ENCODE measurements around the gene PKN2. TPM values are rescaled to one million over a fixed set of nuclear protein-coding genes. Genes with fewer than 3 reads are reported as not detected.

PKN2 gene
- total RNA-seq, 1 experiment from 2014 or later, result 33.4 TPM

- CTCF ChIA-PET, result no interaction called here
Measured at GRCh38 chr1:88650676-88651418, 33.2 kb upstream of the PKN2 start.

GRCh38 chr1:88655140-88655539 is 28.9 kb upstream of the PKN2 start:
- no TSS peak for BruUV-seq (replicated peaks)
- H3K4me3 ChIP-seq (ENCODE audit: low read depth, low read length), result no peak overlapping the region
- POLR2A ChIA-PET, result no interaction called here

More at GRCh38 chr1:88650676-88651418, 33.2 kb upstream of the PKN2 start:
- Mint-ChIP-seq H3K36me3 (ENCODE audit: insufficient read depth, unreplicated experiment) (no peaks in the 10 kb centered on the region), H3K9me3 (ENCODE audit: unreplicated experiment) (no peaks in the 10 kb centered on the region), H3K27ac (ENCODE audit: unreplicated experiment) (no peak overlapping the region), H3K4me1 (ENCODE audit: low read depth, unreplicated experiment) (no peaks in the 10 kb centered on the region), H3K27me3 (ENCODE audit: insufficient read depth, unreplicated experiment) (no peaks in the 10 kb centered on the region), H3K4me3 (ENCODE audit: unreplicated experiment) (no peak overlapping the region)
- Histone ChIP-seq H3K27me3 (replicated peaks; ENCODE audit: control insufficient read depth, insufficient read depth, low read length) (no peaks in the 10 kb centered on the region), H3K4me3 (ENCODE audit: low read depth, low read length) (no peak overlapping the region), H3K9me3 (no peaks in the 10 kb centered on the region), H3K4me1 (no peaks in the 10 kb centered on the region), H3K36me3 (ENCODE audit: control insufficient read depth, insufficient read depth, low read length) (no peaks in the 10 kb centered on the region)
- intact Hi-C loops (cut with micrococcal nuclease; ENCODE audit: unreplicated experiment), result no loop called here
- TF ChIP-seq CTCF (IDR thresholded peaks at IDR 0.05; ENCODE audit: insufficient read depth in 1 of 2, low read depth in 1 of 2, low read length in 1 of 2, severe bottlenecking in 1 of 2, unreplicated experiment in 1 of 2), result no peak
- no peak for DNase-seq
- no TSS peak for BruUV-seq (replicated peaks)
- POLR2A ChIA-PET, result no interaction called here

More at GRCh38 chr1:88655140-88655539, 28.9 kb upstream of the PKN2 start:
- Mint-ChIP-seq H3K27ac (ENCODE audit: unreplicated experiment) (no peak overlapping the region), H3K36me3 (ENCODE audit: insufficient read depth, unreplicated experiment) (no peaks in the 10 kb centered on the region), H3K9me3 (ENCODE audit: unreplicated experiment) (no peaks in the 10 kb centered on the region), H3K4me3 (ENCODE audit: unreplicated experiment) (no peak overlapping the region), H3K4me1 (ENCODE audit: low read depth, unreplicated experiment) (no peaks in the 10 kb centered on the region), H3K27me3 (ENCODE audit: insufficient read depth, unreplicated experiment) (no peaks in the 10 kb centered on the region)
- intact Hi-C loops (cut with micrococcal nuclease; ENCODE audit: unreplicated experiment), result loop anchor here (2.0 kb wide), 1 partner anchor 222 kb away; no protein-coding TSS in a partner anchor
- Histone ChIP-seq H3K4me1 (no peaks in the 10 kb centered on the region), H3K27me3 (replicated peaks; ENCODE audit: control insufficient read depth, insufficient read depth, low read length) (no peaks in the 10 kb centered on the region), H3K9me3 (no peaks in the 10 kb centered on the region), H3K36me3 (ENCODE audit: control insufficient read depth, insufficient read depth, low read length) (no peaks in the 10 kb centered on the region)
- CTCF ChIA-PET, result interaction anchor here (1.3 kb wide), 1 partner anchor 29 kb away, joined by 10 read pairs; the partner anchor contains the start of gene PKN2
- no peak for TF ChIP-seq CTCF (IDR thresholded peaks at IDR 0.05; ENCODE audit: insufficient read depth in 1 of 2, low read depth in 1 of 2, low read length in 1 of 2, severe bottlenecking in 1 of 2, unreplicated experiment in 1 of 2)
- DNase-seq, result no peak
